Astrocyte (in vitro differentiated cells and primary cell): Measurements from ENCODE around the gene KRTCAP2.

Experiments
- CTCF ChIP-seq: IDR thresholded peaks from 2 replicates; pipeline ENCODE4 v1.5.1; 2011; ENCODE audit warnings: low read depth, mild to moderate bottlenecking, inconsistent platforms, low read length, moderate library complexity; ENCODE audit not compliant: insufficient read depth
- EZH2 ChIP-seq: IDR thresholded peaks from 2 replicates; pipeline ENCODE4 v1.6.1; 2012; ENCODE audit warnings: mild to moderate bottlenecking, low read length, inconsistent platforms; ENCODE audit not compliant: insufficient read depth

- no peak for TF ChIP-seq CTCF
- TF ChIP-seq EZH2, result no peak
Measured at GRCh38 chr1:155122308-155122707, 50.8 kb downstream of the KRTCAP2 start.
